IMR-90 (cell line): ENCODE measurements around the gene CWF19L2.

Experiments
- MAZ ChIP-seq: IDR thresholded peaks from 2 replicates; pipeline ENCODE4 v1.6.1; 2012; ENCODE audit warnings: low read depth, mild to moderate bottlenecking, low read length, improper control_type of control experiment, moderate library complexity, borderline replicate concordance
- POLR2A ChIP-seq: IDR thresholded peaks from 2 replicates; pipeline ENCODE4 v1.6.1; 2012; ENCODE audit warnings: mild to moderate bottlenecking, low read depth, low read length
- TF ChIP-seq, protein P1 (sequence below): conservative IDR thresholded peaks from 2 replicates; pipeline ENCODE4 v1.5.1; 2012; ENCODE audit warnings: mild to moderate bottlenecking, low read depth, low read length, improper control_type of control experiment

DNA sequence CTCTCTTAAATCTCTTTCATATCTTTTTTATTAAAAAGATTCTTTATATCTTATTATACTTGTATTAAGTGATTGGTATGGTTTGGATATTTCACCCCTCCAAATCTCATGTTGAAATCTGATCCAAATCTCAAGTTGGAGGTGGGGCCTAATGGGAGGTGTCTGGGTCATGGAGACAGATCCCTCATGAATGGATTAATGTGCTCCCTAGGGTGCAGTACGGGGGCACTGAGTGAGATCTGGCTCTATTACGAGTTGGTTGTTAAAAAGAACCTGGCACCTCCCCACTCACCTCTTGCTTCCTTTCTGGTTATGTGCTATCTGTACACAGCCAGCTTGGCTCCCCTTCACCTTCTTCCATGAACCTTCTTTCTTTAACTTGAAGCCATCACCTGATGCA is 149.6 kb downstream of the CWF19L2 start:
- TF ChIP-seq, protein P1, sequence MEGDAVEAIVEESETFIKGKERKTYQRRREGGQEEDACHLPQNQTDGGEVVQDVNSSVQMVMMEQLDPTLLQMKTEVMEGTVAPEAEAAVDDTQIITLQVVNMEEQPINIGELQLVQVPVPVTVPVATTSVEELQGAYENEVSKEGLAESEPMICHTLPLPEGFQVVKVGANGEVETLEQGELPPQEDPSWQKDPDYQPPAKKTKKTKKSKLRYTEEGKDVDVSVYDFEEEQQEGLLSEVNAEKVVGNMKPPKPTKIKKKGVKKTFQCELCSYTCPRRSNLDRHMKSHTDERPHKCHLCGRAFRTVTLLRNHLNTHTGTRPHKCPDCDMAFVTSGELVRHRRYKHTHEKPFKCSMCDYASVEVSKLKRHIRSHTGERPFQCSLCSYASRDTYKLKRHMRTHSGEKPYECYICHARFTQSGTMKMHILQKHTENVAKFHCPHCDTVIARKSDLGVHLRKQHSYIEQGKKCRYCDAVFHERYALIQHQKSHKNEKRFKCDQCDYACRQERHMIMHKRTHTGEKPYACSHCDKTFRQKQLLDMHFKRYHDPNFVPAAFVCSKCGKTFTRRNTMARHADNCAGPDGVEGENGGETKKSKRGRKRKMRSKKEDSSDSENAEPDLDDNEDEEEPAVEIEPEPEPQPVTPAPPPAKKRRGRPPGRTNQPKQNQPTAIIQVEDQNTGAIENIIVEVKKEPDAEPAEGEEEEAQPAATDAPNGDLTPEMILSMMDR = no peak
- TF ChIP-seq MAZ = no peak
- no peak for TF ChIP-seq POLR2A
